Measurements from ENCODE around the gene ARID5B. TPM values are rescaled to one million over a fixed set of nuclear protein-coding genes. Genes with fewer than 3 reads are reported as not detected.
A peak's percentile ranks its signal among the peaks of the same experiment; 100 is the strongest.

ARID5B gene
- total RNA-seq, 1 donor from 2014 or later, result 76.8 TPM

DNA sequence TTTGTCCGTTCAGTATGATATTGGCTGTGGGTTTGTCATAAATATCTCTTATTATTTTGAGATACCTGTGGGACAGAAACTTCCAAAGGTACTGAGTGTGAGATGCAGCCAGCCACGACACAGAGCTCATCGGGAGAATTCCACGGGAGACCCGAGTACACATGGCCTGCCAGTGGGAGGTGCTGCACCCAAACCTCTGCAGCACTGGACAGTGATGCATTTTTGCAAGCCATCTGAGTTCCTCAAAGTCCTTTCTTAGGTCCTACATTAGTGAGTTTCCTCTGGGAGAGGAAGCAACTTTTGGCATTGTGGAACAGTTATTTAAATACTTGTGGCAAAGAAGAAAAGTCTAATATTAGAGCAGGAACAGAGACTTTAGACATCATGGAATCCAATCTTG is 77.5 kb downstream of the ARID5B start:
- no peaks in the 10 kb centered on the region for H3K27me3 Mint-ChIP-seq
- intact Hi-C loops (cut with micrococcal nuclease), result loop anchor here (1.0 kb wide), 1 partner anchor 8 kb away; no protein-coding TSS in a partner anchor
- H3K4me3 Mint-ChIP-seq, result peak overlapping the region; percentile 66
- H3K4me1 Mint-ChIP-seq, result peaks cover 90% of the 10 kb centered on the region
- TF ChIP-seq, protein P1, sequence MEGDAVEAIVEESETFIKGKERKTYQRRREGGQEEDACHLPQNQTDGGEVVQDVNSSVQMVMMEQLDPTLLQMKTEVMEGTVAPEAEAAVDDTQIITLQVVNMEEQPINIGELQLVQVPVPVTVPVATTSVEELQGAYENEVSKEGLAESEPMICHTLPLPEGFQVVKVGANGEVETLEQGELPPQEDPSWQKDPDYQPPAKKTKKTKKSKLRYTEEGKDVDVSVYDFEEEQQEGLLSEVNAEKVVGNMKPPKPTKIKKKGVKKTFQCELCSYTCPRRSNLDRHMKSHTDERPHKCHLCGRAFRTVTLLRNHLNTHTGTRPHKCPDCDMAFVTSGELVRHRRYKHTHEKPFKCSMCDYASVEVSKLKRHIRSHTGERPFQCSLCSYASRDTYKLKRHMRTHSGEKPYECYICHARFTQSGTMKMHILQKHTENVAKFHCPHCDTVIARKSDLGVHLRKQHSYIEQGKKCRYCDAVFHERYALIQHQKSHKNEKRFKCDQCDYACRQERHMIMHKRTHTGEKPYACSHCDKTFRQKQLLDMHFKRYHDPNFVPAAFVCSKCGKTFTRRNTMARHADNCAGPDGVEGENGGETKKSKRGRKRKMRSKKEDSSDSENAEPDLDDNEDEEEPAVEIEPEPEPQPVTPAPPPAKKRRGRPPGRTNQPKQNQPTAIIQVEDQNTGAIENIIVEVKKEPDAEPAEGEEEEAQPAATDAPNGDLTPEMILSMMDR (IDR thresholded peaks at IDR 0.05), result no peak
- peak overlapping the region; percentile 87 for H3K27ac Mint-ChIP-seq
- DNase-seq, result no peak
- ChIA-PET CTCF (interaction anchor here (1.0 to 1.1 kb wide), 2 partner anchors 9 to 60 kb away, joined by 3 read pairs; no protein-coding TSS in a partner anchor), POLR2A (interaction anchor here (1.0 to 3.3 kb wide), 5 partner anchors 8 to 59 kb away, joined by 4 to 14 read pairs (median 5); no protein-coding TSS in a partner anchor)
- peaks cover 59% of the 10 kb centered on the region for H3K36me3 Mint-ChIP-seq (ENCODE audit: low read depth)
- peak; percentile 45 for ATAC-seq (ENCODE audit: low read depth)
- H3K9me3 Mint-ChIP-seq, result peaks cover 3% of the 10 kb centered on the region

DNA sequence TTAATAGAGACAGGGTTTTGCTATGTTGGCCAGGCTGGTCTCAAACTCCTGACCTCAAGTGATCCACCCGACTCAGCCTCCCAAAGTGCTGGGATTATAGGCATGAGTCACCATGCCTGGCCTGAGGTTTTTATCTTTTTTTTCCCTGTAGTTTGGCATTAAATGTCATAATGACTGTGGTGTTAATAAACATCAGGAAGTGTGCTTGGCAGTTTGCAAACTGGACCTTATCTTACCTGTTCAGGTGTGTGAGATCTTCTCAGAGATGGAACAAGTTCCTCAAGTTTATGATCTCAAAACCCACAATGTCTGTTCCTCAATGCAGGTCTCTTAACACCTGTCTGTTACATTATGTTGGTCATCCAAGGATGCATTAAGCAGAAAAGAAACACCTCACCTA is 80.0 kb downstream of the ARID5B start:
- no peak overlapping the region for H3K4me3 Mint-ChIP-seq
- peaks cover 91% of the 10 kb centered on the region for H3K4me1 Mint-ChIP-seq
- H3K27me3 Mint-ChIP-seq, result no peaks in the 10 kb centered on the region
- H3K36me3 Mint-ChIP-seq (ENCODE audit: low read depth), result peaks cover 69% of the 10 kb centered on the region
- no peak for DNase-seq
- peaks cover under 1% of the 10 kb centered on the region for H3K9me3 Mint-ChIP-seq
- peak overlapping the region; percentile 79 for H3K27ac Mint-ChIP-seq
- ATAC-seq (ENCODE audit: low read depth), result no peak
- TF ChIP-seq, protein P1 (IDR thresholded peaks at IDR 0.05), result no peak
- intact Hi-C loops (cut with micrococcal nuclease), result no loop called here
- POLR2A ChIA-PET, result interaction anchor here (1.7 to 10.9 kb wide), 3 partner anchors 11 to 80 kb away, joined by 6 to 270 read pairs (median 10); partner anchors contain the start of gene ARID5B
- CTCF ChIA-PET, result no interaction called here

DNA sequence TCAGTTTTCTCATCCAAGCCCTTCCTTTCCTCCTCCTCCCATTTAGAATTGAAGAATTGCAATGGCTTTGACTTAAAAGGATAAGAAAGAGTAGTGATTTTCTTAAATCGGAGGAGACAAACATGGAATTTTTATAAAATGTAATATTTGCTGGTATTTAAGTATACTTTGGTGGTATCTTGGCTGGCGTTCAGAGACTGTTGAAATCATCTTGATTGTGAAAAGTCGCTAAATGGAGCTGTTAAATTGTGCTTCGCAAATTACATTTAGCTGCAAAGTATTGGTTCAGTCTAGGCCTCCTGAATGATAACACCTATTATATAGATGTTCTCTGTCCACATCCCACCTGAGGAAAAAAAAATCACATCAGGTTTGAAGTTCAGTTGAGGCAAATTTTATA is 81.8 kb downstream of the ARID5B start:
- TF ChIP-seq, protein P1 (IDR thresholded peaks at IDR 0.05), result no peak
- ChIA-PET POLR2A (interaction anchor here (0.6 to 10.9 kb wide), 5 partner anchors 10 to 81 kb away, joined by 3 to 270 read pairs (median 6); partner anchors contain the start of gene ARID5B), CTCF (no interaction called here)
- H3K4me1 Mint-ChIP-seq, result peaks cover 93% of the 10 kb centered on the region
- H3K27me3 Mint-ChIP-seq, result no peaks in the 10 kb centered on the region
- peak overlapping the region; percentile 66 for H3K27ac Mint-ChIP-seq
- ATAC-seq (ENCODE audit: low read depth), result no peak
- intact Hi-C loops (cut with micrococcal nuclease), result no loop called here
- H3K36me3 Mint-ChIP-seq (ENCODE audit: low read depth), result peaks cover 68% of the 10 kb centered on the region
- DNase-seq, result no peak
- no peaks in the 10 kb centered on the region for H3K9me3 Mint-ChIP-seq
- no peak overlapping the region for H3K4me3 Mint-ChIP-seq

DNA sequence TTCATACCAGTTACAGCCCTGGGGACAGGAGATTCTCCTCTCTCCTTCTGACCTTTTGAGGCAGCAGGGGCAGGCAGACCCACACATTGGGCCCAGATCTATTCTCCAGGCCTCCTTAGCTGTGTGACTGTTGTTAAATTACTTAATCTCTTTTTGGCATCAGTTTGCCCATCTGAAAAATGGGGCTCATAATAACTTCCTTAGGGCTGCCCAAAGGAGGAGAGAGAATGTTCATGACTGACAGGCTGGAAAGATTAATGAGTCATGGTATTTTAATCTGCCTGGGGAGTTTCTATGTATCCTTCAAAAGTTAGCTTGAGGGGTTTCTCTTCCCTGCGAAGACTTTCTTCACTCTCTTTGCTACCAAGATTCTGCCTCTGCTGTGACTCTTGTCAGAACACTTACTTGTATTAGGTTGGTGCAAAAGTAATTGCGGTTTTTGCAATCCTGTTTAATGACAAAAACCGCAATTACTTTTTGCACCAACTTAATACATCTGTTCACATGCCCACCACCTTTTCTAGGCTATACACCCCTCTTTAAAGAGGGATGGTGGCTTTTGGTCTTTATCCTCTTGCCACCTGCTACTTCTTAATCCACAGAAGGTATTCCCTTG is 83.4 kb downstream of the ARID5B start:
- Mint-ChIP-seq H3K36me3 (ENCODE audit: low read depth) (peaks cover 60% of the 10 kb centered on the region), H3K4me3 (no peak overlapping the region), H3K27ac (peak overlapping the region; percentile 97), H3K4me1 (peaks cover 90% of the 10 kb centered on the region), H3K27me3 (no peaks in the 10 kb centered on the region), H3K9me3 (no peaks in the 10 kb centered on the region)
- intact Hi-C loops (cut with micrococcal nuclease), result no loop called here
- CTCF ChIA-PET, result interaction anchor here (1.3 kb wide), 1 partner anchor 234 kb away, joined by 3 read pairs; no protein-coding TSS in a partner anchor
- TF ChIP-seq, protein P1 (IDR thresholded peaks at IDR 0.05), result no peak
- POLR2A ChIA-PET, result interaction anchor here (0.6 to 10.9 kb wide), 5 partner anchors 11 to 83 kb away, joined by 3 to 270 read pairs (median 46); partner anchors contain the start of gene ARID5B
- DNase-seq (no peak), ATAC-seq (ENCODE audit: low read depth) (no peak)

DNA sequence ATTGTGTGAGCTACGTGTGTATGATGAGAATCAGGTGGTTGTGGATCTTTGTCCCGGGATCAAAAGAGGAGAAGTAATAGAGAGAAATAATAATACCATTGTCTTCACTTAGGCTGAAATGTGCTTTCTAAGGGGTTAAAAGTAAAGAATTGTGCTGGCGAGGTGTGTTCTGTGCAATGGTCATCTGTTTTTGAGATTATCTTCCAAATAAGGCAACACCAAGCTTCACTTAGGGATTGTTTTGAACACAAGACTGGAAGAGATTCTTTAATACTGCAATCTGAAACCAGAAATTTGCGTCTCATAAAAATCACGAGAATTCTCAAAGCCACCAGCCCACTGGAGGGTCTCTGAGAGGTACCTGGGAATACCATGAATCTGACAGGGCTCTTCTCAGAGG is 84.2 kb downstream of the ARID5B start:
- peaks cover 59% of the 10 kb centered on the region for H3K36me3 Mint-ChIP-seq (ENCODE audit: low read depth)
- H3K4me3 Mint-ChIP-seq, result no peak overlapping the region
- CTCF ChIA-PET, result interaction anchor here (3.1 kb wide), 1 partner anchor 259 kb away, joined by 13 read pairs; no protein-coding TSS in a partner anchor
- no peak for DNase-seq
- intact Hi-C loops (cut with micrococcal nuclease), result loop anchor here (2.0 kb wide), 1 partner anchor 21 kb away; no protein-coding TSS in a partner anchor
- peaks cover 90% of the 10 kb centered on the region for H3K4me1 Mint-ChIP-seq
- POLR2A ChIA-PET, result interaction anchor here (1.1 to 10.9 kb wide), 6 partner anchors 12 to 84 kb away, joined by 3 to 270 read pairs (median 50); partner anchors contain the start of gene ARID5B
- TF ChIP-seq, protein P1 (IDR thresholded peaks at IDR 0.05), result no peak
- peak overlapping the region; percentile 97 for H3K27ac Mint-ChIP-seq
- no peaks in the 10 kb centered on the region for H3K9me3 Mint-ChIP-seq
- no peaks in the 10 kb centered on the region for H3K27me3 Mint-ChIP-seq
- no peak for ATAC-seq (ENCODE audit: low read depth)

Data from activated B cell treated with CpG ODN at 0.5 μM for 24 hours (primary cell).